GM12864 (cell line): ENCODE measurements around the gene ACTL8.

Experiments used
- DNase-seq: peaks from one replicate; pipeline ENCODE4 v3.0.0-alpha.2; 2011; ENCODE audit warnings: low read depth
- H3K4me3 ChIP-seq: 2 replicates; pipeline ENCODE4 v1.5.1; 2011; ENCODE audit warnings: mild to moderate bottlenecking, low read depth, low read length, control low read depth
- TF ChIP-seq, protein P1 (sequence below): IDR thresholded peaks from 2 replicates; pipeline ENCODE4 v1.5.1; 2011; ENCODE audit warnings: low read depth, mild to moderate bottlenecking, moderate library complexity, low read length, control low read depth, inconsistent platforms; ENCODE audit errors: missing control alignments

ACTL8 gene

DNA sequence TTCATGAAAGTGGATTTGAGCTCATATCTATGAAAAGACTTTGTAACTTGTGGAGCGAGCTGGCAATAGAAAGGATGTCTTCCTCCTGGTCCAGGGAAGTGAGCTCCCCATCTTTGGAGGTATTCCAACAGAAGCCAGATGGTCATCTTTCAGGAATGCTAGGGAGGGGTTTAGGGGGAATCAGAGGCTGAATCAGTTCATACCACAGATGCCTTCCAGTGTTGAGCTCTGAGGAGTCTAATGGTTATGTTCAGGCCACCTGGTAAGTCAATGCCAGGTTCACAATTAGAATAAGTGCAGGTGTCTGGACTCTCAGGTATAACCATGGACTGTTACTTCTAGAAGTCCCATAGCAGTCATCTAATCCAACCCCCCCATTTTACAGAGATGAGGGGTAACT is 119.1 kb downstream of the ACTL8 start:
- TF ChIP-seq, protein P1, sequence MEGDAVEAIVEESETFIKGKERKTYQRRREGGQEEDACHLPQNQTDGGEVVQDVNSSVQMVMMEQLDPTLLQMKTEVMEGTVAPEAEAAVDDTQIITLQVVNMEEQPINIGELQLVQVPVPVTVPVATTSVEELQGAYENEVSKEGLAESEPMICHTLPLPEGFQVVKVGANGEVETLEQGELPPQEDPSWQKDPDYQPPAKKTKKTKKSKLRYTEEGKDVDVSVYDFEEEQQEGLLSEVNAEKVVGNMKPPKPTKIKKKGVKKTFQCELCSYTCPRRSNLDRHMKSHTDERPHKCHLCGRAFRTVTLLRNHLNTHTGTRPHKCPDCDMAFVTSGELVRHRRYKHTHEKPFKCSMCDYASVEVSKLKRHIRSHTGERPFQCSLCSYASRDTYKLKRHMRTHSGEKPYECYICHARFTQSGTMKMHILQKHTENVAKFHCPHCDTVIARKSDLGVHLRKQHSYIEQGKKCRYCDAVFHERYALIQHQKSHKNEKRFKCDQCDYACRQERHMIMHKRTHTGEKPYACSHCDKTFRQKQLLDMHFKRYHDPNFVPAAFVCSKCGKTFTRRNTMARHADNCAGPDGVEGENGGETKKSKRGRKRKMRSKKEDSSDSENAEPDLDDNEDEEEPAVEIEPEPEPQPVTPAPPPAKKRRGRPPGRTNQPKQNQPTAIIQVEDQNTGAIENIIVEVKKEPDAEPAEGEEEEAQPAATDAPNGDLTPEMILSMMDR = no peak
- DNase-seq = no peak
- no peak overlapping the region for H3K4me3 ChIP-seq

DNA sequence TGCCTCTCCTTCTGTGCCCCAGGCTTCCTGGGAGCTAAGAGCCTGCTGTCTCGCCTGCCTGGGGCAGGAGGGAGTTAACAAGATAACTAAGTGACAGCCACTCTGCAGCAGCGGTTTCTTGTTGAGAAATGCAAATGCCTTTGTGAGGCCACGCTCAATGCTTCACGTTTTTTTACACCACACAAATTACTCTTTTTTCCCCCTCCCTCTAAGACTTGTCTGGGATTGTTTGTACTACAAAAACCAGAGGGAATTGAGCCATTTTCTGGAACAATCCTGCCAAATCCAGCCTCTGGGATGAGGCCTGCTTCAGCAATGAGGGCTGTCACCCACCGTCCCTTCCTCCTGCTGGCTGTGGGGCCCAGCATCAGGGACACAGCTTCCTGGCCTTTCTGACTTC is 119.6 kb downstream of the ACTL8 start:
- no peak overlapping the region for H3K4me3 ChIP-seq
- no peak for DNase-seq
- TF ChIP-seq, protein P1 = no peak

DNA sequence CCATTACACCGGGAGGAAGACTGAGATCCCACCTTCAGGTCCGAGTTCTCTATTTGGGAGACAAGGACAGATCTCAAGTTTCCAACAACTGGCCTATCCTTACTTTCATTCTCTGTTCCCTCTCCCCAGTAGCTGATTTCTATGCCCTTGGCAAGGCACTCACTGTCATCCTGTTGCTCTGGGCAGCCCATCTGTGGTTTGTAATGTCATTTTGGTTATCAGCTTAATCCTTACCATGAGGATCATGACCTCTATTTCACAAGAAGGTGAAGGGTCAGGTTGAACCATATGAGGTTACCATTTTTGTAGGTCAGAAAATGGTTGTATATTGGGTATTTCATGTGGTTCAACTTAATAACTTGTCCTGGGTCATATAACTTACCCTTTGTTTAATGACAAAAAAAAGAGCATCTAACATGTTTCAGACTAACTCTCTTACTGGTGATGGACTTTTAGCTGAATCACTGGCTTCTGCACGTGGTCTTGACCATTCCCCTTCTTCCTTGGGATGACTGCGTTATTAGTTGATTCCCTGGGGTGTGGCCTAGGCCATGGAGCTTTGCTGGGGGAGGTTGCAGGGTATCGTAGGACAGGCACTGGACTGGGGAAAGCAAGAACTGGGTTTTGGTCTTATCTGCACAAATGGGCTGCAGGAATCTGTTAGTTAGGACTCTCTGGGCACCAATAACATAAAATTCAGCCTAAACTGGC is 120.2 kb downstream of the ACTL8 start:
- DNase-seq = no peak
- TF ChIP-seq, protein P1 = no peak
- H3K4me3 ChIP-seq = no peak overlapping the region

DNA sequence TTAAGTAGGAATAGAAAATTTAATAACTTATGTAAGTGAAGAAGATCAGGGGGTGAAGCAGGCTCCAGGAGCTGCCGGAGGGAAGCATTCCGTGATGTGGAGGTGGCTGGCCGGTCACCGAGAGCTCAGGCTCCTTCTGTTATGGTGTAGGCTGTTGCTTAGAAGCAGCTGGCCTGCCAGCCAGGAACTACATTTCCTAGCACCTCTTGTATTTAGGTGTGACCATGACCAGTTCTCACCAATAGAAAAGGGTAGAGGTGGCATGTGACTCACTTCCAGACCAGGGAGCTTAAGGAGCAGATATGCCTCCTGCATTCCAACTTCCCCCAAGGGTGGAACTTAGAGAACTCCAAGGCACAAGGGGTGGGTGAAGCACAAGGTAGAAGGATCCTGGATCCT is 120.7 kb downstream of the ACTL8 start:
- no peak overlapping the region for H3K4me3 ChIP-seq
- DNase-seq = no peak
- TF ChIP-seq, protein P1 = no peak
